K562 (cell line): Measurements from ENCODE around the gene CPED1. TPM values are rescaled to one million over a fixed set of nuclear protein-coding genes. Genes with fewer than 3 reads are reported as not detected.

Experiments
- EP400 ChIP-seq: fragments of 450-650 bp; IDR thresholded peaks from 2 replicates; pipeline ENCODE4 v1.6.1; 2017; ENCODE audit warnings: antibody characterized with exemption, mild to moderate bottlenecking, moderate library complexity
- ETV6 ChIP-seq, 3 experiments: fragments of 150-350 bp in 1 of 3; sonication (generic) in 1 of 3; formaldehyde crosslinking in 1 of 3; IDR thresholded peaks; 2 replicates each; pipeline versions ENCODE4 v1.6.1 to v1.8.0; 2014 to 2022; ENCODE audit warnings: borderline replicate concordance in 2 of 3, low read depth in 2 of 3, antibody characterized with exemption in 1 of 3, low read length in 1 of 3, mild to moderate bottlenecking in 1 of 3, missing genetic modification reagents in 1 of 3
- KAT7 ChIP-seq: sonication (generic); formaldehyde crosslinking; IDR thresholded peaks from 2 replicates; pipeline ENCODE4 v1.8.0; 2022; ENCODE audit warnings: missing genetic modification reagents, mild to moderate bottlenecking, borderline replicate concordance
- MEF2D ChIP-seq: conservative IDR thresholded peaks from 2 replicates; pipeline ENCODE4 v1.6.1; 2016; ENCODE audit warnings: low read depth, missing genetic modification characterization, missing compliant biosample characterization
- NCOA2 ChIP-seq, 2 experiments: fragments of 450-650 bp; IDR thresholded peaks; 2 replicates each; pipeline ENCODE4 v1.6.1; 2018; ENCODE audit warnings: mild to moderate bottlenecking in 2 of 2, moderate library complexity in 1 of 2; ENCODE audit not compliant: partially characterized antibody in 2 of 2
- NCOA6 ChIP-seq: fragments of 450-650 bp; IDR thresholded peaks from 2 replicates; pipeline ENCODE4 v1.6.1; 2017; ENCODE audit warnings: mild to moderate bottlenecking
- NEUROD1 ChIP-seq: fragments of 150-350 bp; IDR thresholded peaks from 2 replicates; pipeline ENCODE4 v1.6.1; 2014; ENCODE audit warnings: borderline replicate concordance, low read length, low read depth; ENCODE audit not compliant: partially characterized antibody
- NR2C2 ChIP-seq, 2 experiments: fragments of 200-800 bp in 1 of 2; sonication (Bioruptor generic) in 1 of 2; sonication (generic) in 1 of 2; formaldehyde crosslinking in 1 of 2; IDR thresholded peaks; 2 replicates each; pipeline versions ENCODE4 v1.6.1 to v1.8.0; 2016 to 2022; ENCODE audit warnings: mild to moderate bottlenecking in 1 of 2, missing compliant biosample characterization in 1 of 2, missing genetic modification characterization in 1 of 2, missing genetic modification reagents in 1 of 2
- PHB ChIP-seq: fragments of 250-450 bp; sonication (Bioruptor Pico); IDR thresholded peaks from 2 replicates; pipeline ENCODE4 v1.5.0; 2021
- POLR2H ChIP-seq: IDR thresholded peaks from 2 replicates; pipeline ENCODE4 v1.6.1; 2016; ENCODE audit warnings: missing genetic modification characterization, low read depth, mild to moderate bottlenecking, control low read depth, missing compliant biosample characterization, moderate library complexity
- SAFB ChIP-seq: fragments of 200-400 bp; formaldehyde crosslinking; IDR thresholded peaks from 2 replicates; pipeline ENCODE4 v1.6.1; 2017; ENCODE audit warnings: low read depth, low read length, borderline replicate concordance
- SAFB2 ChIP-seq: fragments of 200-400 bp; formaldehyde crosslinking; IDR thresholded peaks from 2 replicates; pipeline ENCODE4 v1.6.1; 2018; ENCODE audit warnings: borderline replicate concordance, low read length, low read depth, moderate library complexity; ENCODE audit not compliant: severe bottlenecking
- SLC30A9 ChIP-seq: fragments of 250-450 bp; sonication (Bioruptor Pico); IDR thresholded peaks from 2 replicates; pipeline ENCODE4 v1.8.0; 2022; ENCODE audit warnings: mild to moderate bottlenecking, moderate library complexity
- SREBF2 ChIP-seq: sonication (generic); formaldehyde crosslinking; IDR thresholded peaks from 2 replicates; pipeline ENCODE4 v1.4.0; 2020; ENCODE audit warnings: mild to moderate bottlenecking, missing genetic modification reagents
- STAG1 ChIP-seq: sonication (generic); formaldehyde crosslinking; IDR thresholded peaks from 2 replicates; pipeline ENCODE4 v1.5.0; 2020; ENCODE audit warnings: missing genetic modification reagents, borderline replicate concordance
- TAF1 ChIP-seq: IDR thresholded peaks from 2 replicates; pipeline ENCODE4 v1.6.1; 2011; ENCODE audit warnings: mild to moderate bottlenecking, low read length, moderate library complexity; ENCODE audit not compliant: insufficient read depth, control insufficient read depth, severe bottlenecking; ENCODE audit errors: extremely low read depth
- YY1 ChIP-seq, 3 experiments: IDR thresholded peaks; 2 replicates each; pipeline ENCODE4 v1.6.1; 2011; ENCODE audit warnings: low read length in 2 of 3, mild to moderate bottlenecking in 2 of 3, moderate library complexity in 2 of 3, borderline replicate concordance in 1 of 3, control low read depth in 1 of 3, low read depth in 1 of 3; ENCODE audit not compliant: insufficient read depth in 3 of 3, insufficient replicate concordance in 2 of 3, control insufficient read depth in 1 of 3, insufficient read length in 1 of 3; ENCODE audit errors: extremely low read depth in 1 of 3
- ZNF184 ChIP-seq: sonication (generic); formaldehyde crosslinking; IDR thresholded peaks from 2 replicates; pipeline ENCODE4 v1.5.0; 2020; ENCODE audit warnings: missing genetic modification reagents
- ZNF316 ChIP-seq: fragments of 450-650 bp; IDR thresholded peaks from 2 replicates; pipeline ENCODE4 v1.6.1; 2016
- polyA plus RNA-seq, 8 experiments: library from polyadenylated mRNA; depleted of rRNA in 4 of 8; stranded (reverse) in 5 of 8; unstranded in 3 of 8; fragments of >200 nt; fragmentation: Nextera tagmentation in 2 of 8; fragmentation: Illumina TruSeq in 1 of 8; extraction: Ambion mirVana in 2 of 8; extraction: Trizol in 1 of 8; gene quantifications; 2 replicates each; pipeline versions ENCODE4 v1.2.1 to v1.2.3, GENCODE V29; 2011 to 2014; ENCODE audit warnings: inconsistent platforms in 1 of 8, missing spikeins in 1 of 8
- total RNA-seq, 7 experiments: library from RNA; depleted of rRNA in 6 of 7; stranded (reverse); fragments of >200 nt in 6 of 7; fragmentation: Illumina TruSeq in 2 of 7; extraction: Trizol in 2 of 7; gene quantifications; 2 replicates each; pipeline versions ENCODE4 v1.2.1 to v1.2.3, GENCODE V29; 2011 to 2021; ENCODE audit warnings: low replicate concordance in 1 of 7
- TF ChIP-seq, protein P1 (sequence below), 3 experiments: fragments of 200-800 bp in 1 of 3; fragments of 250-450 bp in 1 of 3; fragments of 450-650 bp in 1 of 3; sonication (Bioruptor Pico) in 1 of 3; sonication (Bioruptor generic) in 1 of 3; formaldehyde crosslinking in 1 of 3; IDR thresholded peaks; 2 replicates each; pipeline versions ENCODE4 v1.6.1 to v1.8.0; 2016 to 2022; ENCODE audit warnings: mild to moderate bottlenecking in 2 of 3, missing genetic modification characterization in 2 of 3, missing compliant biosample characterization in 1 of 3, moderate library complexity in 1 of 3
- TF ChIP-seq, protein P2 (sequence below): fragments of 250-450 bp; sonication (Bioruptor Pico); IDR thresholded peaks from 2 replicates; pipeline ENCODE4 v1.4.0; 2020; ENCODE audit warnings: mild to moderate bottlenecking, moderate library complexity

CPED1 gene
- total and polyA plus RNA-seq, 9 of the 15 experiments (the other 6 are each of a cell fraction or from before 2014, with no cell fraction given) = 195 to 393 (median 290) TPM

DNA sequence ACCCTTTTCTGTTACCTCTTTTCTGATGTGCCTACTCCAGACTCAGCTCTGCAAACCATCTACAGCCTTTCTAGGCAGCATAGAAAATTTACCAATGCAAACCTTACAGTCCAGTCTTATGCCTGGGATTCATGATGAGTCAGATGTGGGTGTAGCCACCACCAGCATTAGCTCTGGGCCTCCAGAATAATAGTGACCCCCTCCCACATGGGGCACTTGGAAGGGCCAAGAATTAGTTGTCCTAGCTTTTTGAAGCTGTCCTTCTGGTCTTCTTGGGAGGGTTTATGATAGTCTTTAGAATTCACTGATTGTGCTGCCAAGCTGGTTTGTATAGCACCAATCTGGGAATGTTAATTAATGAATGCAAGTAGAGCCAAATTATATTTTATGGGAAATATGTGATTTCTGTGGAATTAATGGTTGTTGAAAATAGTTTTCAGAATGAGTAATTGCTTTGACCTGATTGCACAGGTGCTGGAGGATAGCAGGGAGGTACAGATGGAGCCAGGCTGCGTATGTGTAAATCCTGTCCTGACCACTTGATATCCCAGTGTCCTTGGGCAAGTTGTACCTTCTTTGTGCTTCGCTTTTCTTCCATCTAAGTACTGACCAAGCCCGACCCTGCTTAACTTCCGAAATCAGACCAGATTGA is 94.8 kb downstream of the CPED1 start (continued):
- TF ChIP-seq, protein P1, sequence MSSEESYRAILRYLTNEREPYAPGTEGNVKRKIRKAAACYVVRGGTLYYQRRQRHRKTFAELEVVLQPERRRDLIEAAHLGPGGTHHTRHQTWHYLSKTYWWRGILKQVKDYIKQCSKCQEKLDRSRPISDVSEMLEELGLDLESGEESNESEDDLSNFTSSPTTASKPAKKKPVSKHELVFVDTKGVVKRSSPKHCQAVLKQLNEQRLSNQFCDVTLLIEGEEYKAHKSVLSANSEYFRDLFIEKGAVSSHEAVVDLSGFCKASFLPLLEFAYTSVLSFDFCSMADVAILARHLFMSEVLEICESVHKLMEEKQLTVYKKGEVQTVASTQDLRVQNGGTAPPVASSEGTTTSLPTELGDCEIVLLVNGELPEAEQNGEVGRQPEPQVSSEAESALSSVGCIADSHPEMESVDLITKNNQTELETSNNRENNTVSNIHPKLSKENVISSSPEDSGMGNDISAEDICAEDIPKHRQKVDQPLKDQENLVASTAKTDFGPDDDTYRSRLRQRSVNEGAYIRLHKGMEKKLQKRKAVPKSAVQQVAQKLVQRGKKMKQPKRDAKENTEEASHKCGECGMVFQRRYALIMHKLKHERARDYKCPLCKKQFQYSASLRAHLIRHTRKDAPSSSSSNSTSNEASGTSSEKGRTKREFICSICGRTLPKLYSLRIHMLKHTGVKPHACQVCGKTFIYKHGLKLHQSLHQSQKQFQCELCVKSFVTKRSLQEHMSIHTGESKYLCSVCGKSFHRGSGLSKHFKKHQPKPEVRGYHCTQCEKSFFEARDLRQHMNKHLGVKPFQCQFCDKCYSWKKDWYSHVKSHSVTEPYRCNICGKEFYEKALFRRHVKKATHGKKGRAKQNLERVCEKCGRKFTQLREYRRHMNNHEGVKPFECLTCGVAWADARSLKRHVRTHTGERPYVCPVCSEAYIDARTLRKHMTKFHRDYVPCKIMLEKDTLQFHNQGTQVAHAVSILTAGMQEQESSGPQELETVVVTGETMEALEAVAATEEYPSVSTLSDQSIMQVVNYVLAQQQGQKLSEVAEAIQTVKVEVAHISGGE (CRISPR knock-in tag; IDR thresholded peaks at IDR 0.05) = no peak
- TF ChIP-seq ETV6 (IDR thresholded peaks at IDR 0.05; ENCODE audit: borderline replicate concordance in 1 of 2, low read depth in 2 of 2, low read length in 1 of 2) = no peak
- TF ChIP-seq ETV6 (CRISPR knock-in tag; IDR thresholded peaks at IDR 0.05; ENCODE audit: borderline replicate concordance) = no peak
- TF ChIP-seq, protein P2, sequence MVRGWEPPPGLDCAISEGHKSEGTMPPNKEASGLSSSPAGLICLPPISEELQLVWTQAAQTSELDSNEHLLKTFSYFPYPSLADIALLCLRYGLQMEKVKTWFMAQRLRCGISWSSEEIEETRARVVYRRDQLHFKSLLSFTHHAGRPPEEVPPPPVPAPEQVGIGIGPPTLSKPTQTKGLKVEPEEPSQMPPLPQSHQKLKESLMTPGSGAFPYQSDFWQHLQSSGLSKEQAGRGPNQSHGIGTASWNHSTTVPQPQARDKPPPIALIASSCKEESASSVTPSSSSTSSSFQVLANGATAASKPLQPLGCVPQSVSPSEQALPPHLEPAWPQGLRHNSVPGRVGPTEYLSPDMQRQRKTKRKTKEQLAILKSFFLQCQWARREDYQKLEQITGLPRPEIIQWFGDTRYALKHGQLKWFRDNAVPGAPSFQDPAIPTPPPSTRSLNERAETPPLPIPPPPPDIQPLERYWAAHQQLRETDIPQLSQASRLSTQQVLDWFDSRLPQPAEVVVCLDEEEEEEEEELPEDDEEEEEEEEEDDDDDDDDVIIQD = no peak
- TF ChIP-seq SAFB2 = no peak
- TF ChIP-seq SAFB = no peak
- no peak for TF ChIP-seq NEUROD1
- no peak for TF ChIP-seq TAF1
- TF ChIP-seq NR2C2 (CRISPR knock-in tag; IDR thresholded peaks at IDR 0.05) = no peak
- no peak for TF ChIP-seq NR2C2 (tag; IDR thresholded peaks at IDR 0.05)
- TF ChIP-seq EP400 = no peak
- no peak for TF ChIP-seq SREBF2 (CRISPR knock-in tag)
- no peak for TF ChIP-seq NCOA2 (IDR thresholded peaks at IDR 0.05; ENCODE audit: partially characterized antibody in 2 of 2)
- TF ChIP-seq NCOA6 = 0 out of 2 replicates have a peak, but pooled peaks have one; percentile 23
- TF ChIP-seq YY1 (IDR thresholded peaks at IDR 0.05; ENCODE audit: borderline replicate concordance in 1 of 3, control insufficient read depth in 1 of 3, extremely low read depth in 1 of 3, insufficient read depth in 3 of 3, insufficient read length in 1 of 3, insufficient replicate concordance in 2 of 3, low read depth in 1 of 3, low read length in 2 of 3) = no peak
- TF ChIP-seq ZNF184 (CRISPR knock-in tag) = no peak
- 0 out of 2 replicates have a peak, but pooled peaks have one; percentile 14 for TF ChIP-seq PHB
- no peak for TF ChIP-seq STAG1 (CRISPR knock-in tag)
- no peak for TF ChIP-seq SLC30A9 (CRISPR knock-in tag)
- TF ChIP-seq MEF2D = no peak
- no peak for TF ChIP-seq POLR2H
- peak; percentile 43; the same call in 1 of the 2 replicates for TF ChIP-seq ZNF316
- no peak for TF ChIP-seq KAT7 (CRISPR knock-in tag)
